C4-2B (cell line): Measurements from ENCODE around the gene TNFSF12.

Source experiments
- CTCF ChIP-seq: fragments of 450-650 bp; conservative IDR thresholded peaks from 2 replicates; pipeline ENCODE4 v1.5.1; 2017; ENCODE audit warnings: mild to moderate bottlenecking
- ZFX ChIP-seq: fragments of 450-650 bp; IDR thresholded peaks from 2 replicates; pipeline ENCODE4 v1.6.1; 2017

- TF ChIP-seq CTCF, result no peak
- no peak for TF ChIP-seq ZFX
Measured at GRCh38 chr17:7509937-7510336, 38.9 kb upstream of the TNFSF12 start.
